Retinal pigment epithelial cell (primary cell): ENCODE measurements around the gene TBC1D22A.

Experiments
- DNase-seq: peaks from one replicate; pipeline ENCODE4 v3.0.0-alpha.2; 2010; ENCODE audit warnings: low read depth
- H3K4me3 ChIP-seq: 2 replicates; pipeline ENCODE4 v1.5.1; 2011; ENCODE audit warnings: mild to moderate bottlenecking, low read length, control low read depth, moderate library complexity
- CTCF ChIP-seq: conservative IDR thresholded peaks from 2 replicates; pipeline ENCODE4 v1.5.1; 2011; ENCODE audit warnings: low read depth, low read length, control low read depth, inconsistent platforms

Gene TBC1D22A

DNA sequence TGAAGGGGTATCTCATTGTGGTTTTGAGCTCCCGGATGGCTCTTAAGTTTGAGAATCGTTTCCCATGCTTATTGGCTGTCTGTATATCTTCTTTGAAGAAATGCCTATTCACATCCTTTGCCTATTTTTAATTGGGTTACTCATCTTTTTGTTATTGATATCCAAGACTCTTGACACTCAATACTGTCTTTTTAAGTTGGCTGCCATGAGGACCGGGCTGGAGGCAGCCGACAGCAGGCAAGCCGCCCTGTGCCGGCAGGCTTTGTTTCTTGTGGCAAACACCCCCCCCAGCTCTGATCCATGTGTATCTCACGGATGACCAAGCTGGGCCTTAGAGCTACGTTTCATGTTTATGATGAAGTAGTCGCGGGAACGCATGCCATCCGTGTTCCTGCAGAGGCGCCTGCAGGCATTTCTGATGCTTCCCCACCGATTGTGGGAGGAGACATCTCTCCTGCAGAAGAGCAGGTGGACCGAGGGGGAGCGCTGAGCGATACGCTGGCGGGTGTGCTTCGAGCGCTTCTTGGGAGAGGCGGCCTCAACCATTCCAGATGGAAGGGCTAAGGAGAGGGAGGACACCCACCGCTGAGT is 95.8 kb downstream of the TBC1D22A start:
- H3K4me3 ChIP-seq: no peak overlapping the region
- no peak for TF ChIP-seq CTCF
- no peak for DNase-seq

- DNase-seq: no peak
- no peak overlapping the region for H3K4me3 ChIP-seq
- no peak for TF ChIP-seq CTCF
These were observed 98.1 kb downstream of the TBC1D22A start for GRCh38 chr22:46860562-46860961.

- no peak for DNase-seq
- TF ChIP-seq CTCF: no peak
- H3K4me3 ChIP-seq: no peak overlapping the region
These were observed 99.3 kb downstream of the TBC1D22A start for GRCh38 chr22:46861468-46862367.

DNA sequence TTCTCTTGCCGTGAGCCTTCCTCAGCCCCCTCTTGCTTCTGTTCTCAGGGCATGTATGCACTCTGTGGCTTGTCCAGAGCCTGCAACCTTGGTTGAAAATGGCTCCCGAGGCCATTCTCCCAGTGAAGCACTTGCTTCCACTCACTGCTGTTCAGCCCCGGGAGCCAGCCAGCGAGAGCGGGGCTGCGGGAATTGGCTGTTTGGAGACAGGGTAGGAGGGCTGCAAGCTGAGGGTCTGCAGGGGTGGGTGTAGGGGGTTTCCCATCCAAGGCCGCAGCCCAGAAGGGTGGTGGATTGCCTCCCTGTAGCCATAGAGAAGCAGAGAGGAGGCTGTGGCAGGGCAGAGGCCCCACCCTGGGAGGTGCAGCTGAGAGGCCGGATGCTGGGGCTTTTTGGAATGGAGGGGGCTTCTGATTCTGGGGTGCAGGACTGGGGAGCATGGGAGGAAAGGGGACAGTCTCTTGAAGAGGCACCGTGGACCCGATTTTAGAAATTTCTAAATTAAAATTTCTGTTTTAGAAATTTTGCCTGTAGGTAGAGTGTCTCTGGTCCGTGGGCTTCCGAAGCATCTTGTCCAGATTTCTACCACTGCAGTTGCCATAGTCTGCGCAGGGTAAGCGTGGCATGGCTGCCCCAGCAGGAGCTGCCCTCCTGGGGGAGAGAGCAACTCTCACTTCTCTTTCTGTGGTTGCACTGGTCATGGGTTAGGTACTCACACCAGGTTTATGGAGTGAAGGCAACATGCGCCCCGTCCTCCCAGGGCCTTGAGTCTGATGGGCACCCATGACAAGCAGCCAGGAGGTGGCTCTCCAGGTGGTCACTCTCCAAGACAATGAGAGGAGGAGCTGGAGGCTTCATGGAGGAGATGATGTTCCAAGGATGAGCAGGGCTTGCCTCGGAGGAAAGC is 100.2 kb downstream of the TBC1D22A start:
- H3K4me3 ChIP-seq: no peak overlapping the region
- DNase-seq: no peak
- no peak for TF ChIP-seq CTCF

GRCh38 chr22:46863794-46864193 is 101.3 kb downstream of the TBC1D22A start:
- no peak for TF ChIP-seq CTCF
- H3K4me3 ChIP-seq: no peak overlapping the region
- no peak for DNase-seq

GRCh38 chr22:46864314-46865051 is 102.0 kb downstream of the TBC1D22A start:
- H3K4me3 ChIP-seq: no peak overlapping the region
- no peak for DNase-seq
- no peak for TF ChIP-seq CTCF
